Measurements from ENCODE around the gene GTF2F2.

Gene GTF2F2

GRCh38 chr13:45168555-45168930 lies 48.2 kb downstream of the GTF2F2 start:
- H3K27me3 ChIP-seq (ENCODE audit: insufficient read depth, poor library complexity, severe bottlenecking) = no peaks in the 10 kb centered on the region
- no peak overlapping the region for H3K4me3 ChIP-seq (replicated peaks; ENCODE audit: insufficient read depth, low read length)
- TF ChIP-seq SPI1 (IDR thresholded peaks at IDR 0.05; ENCODE audit: borderline replicate concordance, low read depth) (no peak), POLR2AphosphoS5 (IDR thresholded peaks at IDR 0.05; ENCODE audit: low read depth) (no peak), GABPA (IDR thresholded peaks at IDR 0.05; ENCODE audit: low read depth) (no peak), REST (IDR thresholded peaks at IDR 0.05; ENCODE audit: insufficient replicate concordance, low read depth) (no peak), CTCF (IDR thresholded peaks at IDR 0.05; ENCODE audit: insufficient read depth, low read length) (no peak)
- no peak overlapping the region for H3K27ac ChIP-seq (replicated peaks)
- DNase-seq (ENCODE audit: low read depth in 1 of 2, low spot score in 1 of 2) = no peak

- Histone ChIP-seq H3K4me3 (replicated peaks; ENCODE audit: insufficient read depth, low read length) (no peak overlapping the region), H3K27me3 (ENCODE audit: insufficient read depth, poor library complexity, severe bottlenecking) (no peaks in the 10 kb centered on the region), H3K27ac (replicated peaks) (no peak overlapping the region)
- TF ChIP-seq CTCF (IDR thresholded peaks at IDR 0.05; ENCODE audit: insufficient read depth, low read length) = no peak
- no peak for TF ChIP-seq REST (IDR thresholded peaks at IDR 0.05; ENCODE audit: insufficient replicate concordance, low read depth)
- no peak for TF ChIP-seq SPI1 (IDR thresholded peaks at IDR 0.05; ENCODE audit: borderline replicate concordance, low read depth)
- TF ChIP-seq POLR2AphosphoS5 (IDR thresholded peaks at IDR 0.05; ENCODE audit: low read depth) = no peak
- no peak for TF ChIP-seq GABPA (IDR thresholded peaks at IDR 0.05; ENCODE audit: low read depth)
- DNase-seq (ENCODE audit: low read depth in 1 of 2, low spot score in 1 of 2) = no peak
Observed at GRCh38 chr13:45174478-45174877, 54.2 kb downstream of the GTF2F2 start.

GRCh38 chr13:45178349-45179162 lies 58.2 kb downstream of the GTF2F2 start:
- no peak overlapping the region for H3K27ac ChIP-seq (replicated peaks)
- no peaks in the 10 kb centered on the region for H3K27me3 ChIP-seq (ENCODE audit: insufficient read depth, poor library complexity, severe bottlenecking)
- no peak overlapping the region for H3K4me3 ChIP-seq (replicated peaks; ENCODE audit: insufficient read depth, low read length)
- no peak for DNase-seq (ENCODE audit: low read depth in 1 of 2, low spot score in 1 of 2)
- no peak for TF ChIP-seq SPI1 (IDR thresholded peaks at IDR 0.05; ENCODE audit: borderline replicate concordance, low read depth)
- no peak for TF ChIP-seq GABPA (IDR thresholded peaks at IDR 0.05; ENCODE audit: low read depth)
- no peak for TF ChIP-seq POLR2AphosphoS5 (IDR thresholded peaks at IDR 0.05; ENCODE audit: low read depth)
- no peak for TF ChIP-seq REST (IDR thresholded peaks at IDR 0.05; ENCODE audit: insufficient replicate concordance, low read depth)
- no peak for TF ChIP-seq CTCF (IDR thresholded peaks at IDR 0.05; ENCODE audit: insufficient read depth, low read length)
